A673 (cell line): ENCODE data around the gene PARP9.

Experiments used
- EZH2 ChIP-seq: fragments of 200-600 bp; sonication (generic); IDR thresholded peaks from 2 replicates; pipeline ENCODE4 v1.6.1; 2017; ENCODE audit warnings: borderline replicate concordance, low read depth, mild to moderate bottlenecking, mixed read lengths, antibody characterized with exemption, low read length; ENCODE audit not compliant: poor library complexity, severe bottlenecking
- TF ChIP-seq, protein P1 (sequence below): fragments of 300-800, 200-600 bp; sonication (generic); conservative IDR thresholded peaks from 2 replicates; pipeline ENCODE4 v1.5.1; 2017; ENCODE audit warnings: low read depth, mild to moderate bottlenecking, antibody characterized with exemption, low read length, moderate library complexity, mixed read lengths

DNA sequence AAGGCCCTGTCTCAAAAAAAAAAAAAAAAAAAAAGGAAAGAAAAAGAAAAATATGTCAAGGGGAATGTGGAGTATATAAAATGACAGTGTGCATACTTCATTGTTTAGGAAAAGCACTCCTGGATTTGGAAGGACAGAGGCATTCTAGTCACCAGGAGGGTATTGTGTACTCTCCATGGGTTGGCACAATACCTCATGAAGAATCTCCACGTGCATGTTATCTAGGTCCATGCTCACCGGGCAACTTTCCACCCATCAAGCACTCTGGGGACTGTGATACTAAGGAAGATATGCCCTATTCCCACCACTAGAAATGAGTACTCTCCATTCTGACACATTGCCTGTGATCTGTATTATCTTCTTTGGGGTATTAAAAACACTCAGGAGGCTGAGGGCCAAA is 33.9 kb downstream of the PARP9 start:
- TF ChIP-seq, protein P1, sequence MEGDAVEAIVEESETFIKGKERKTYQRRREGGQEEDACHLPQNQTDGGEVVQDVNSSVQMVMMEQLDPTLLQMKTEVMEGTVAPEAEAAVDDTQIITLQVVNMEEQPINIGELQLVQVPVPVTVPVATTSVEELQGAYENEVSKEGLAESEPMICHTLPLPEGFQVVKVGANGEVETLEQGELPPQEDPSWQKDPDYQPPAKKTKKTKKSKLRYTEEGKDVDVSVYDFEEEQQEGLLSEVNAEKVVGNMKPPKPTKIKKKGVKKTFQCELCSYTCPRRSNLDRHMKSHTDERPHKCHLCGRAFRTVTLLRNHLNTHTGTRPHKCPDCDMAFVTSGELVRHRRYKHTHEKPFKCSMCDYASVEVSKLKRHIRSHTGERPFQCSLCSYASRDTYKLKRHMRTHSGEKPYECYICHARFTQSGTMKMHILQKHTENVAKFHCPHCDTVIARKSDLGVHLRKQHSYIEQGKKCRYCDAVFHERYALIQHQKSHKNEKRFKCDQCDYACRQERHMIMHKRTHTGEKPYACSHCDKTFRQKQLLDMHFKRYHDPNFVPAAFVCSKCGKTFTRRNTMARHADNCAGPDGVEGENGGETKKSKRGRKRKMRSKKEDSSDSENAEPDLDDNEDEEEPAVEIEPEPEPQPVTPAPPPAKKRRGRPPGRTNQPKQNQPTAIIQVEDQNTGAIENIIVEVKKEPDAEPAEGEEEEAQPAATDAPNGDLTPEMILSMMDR = no peak
- no peak for TF ChIP-seq EZH2
